GM13976 (cell line): ENCODE data around the gene RPL35A.
"Not testable (repeated sequence)": the region's sequence is repeated elsewhere in the genome, so short reads cannot be mapped to it uniquely, and the experiment has no call there.

Experiments
- DNase-seq: peaks from one replicate; pipeline ENCODE4 v3.0.0; 2012; ENCODE audit warnings: low spot score
- CTCF ChIP-seq: IDR thresholded peaks from 2 replicates; pipeline ENCODE4 v1.5.1; 2012; ENCODE audit warnings: borderline replicate concordance, mild to moderate bottlenecking; ENCODE audit not compliant: insufficient read depth; ENCODE audit errors: extremely low read depth, missing control alignments, control extremely low read depth
- in situ Hi-C: fragments of 300-500 bp; cut with MboI; formaldehyde crosslinking; loops from one replicate; pipeline ENCODE4 v1.12.0; 2022; ENCODE audit warnings: low sequenced_read_pairs, mixed read lengths, inconsistent platforms; ENCODE audit not compliant: unreplicated experiment

Gene RPL35A

GRCh38 chr3:197908957-197909701 is 40.9 kb upstream of the RPL35A start:
- TF ChIP-seq CTCF = no peak
- DNase-seq = no peak
- in situ Hi-C loops = no loop called here

DNA sequence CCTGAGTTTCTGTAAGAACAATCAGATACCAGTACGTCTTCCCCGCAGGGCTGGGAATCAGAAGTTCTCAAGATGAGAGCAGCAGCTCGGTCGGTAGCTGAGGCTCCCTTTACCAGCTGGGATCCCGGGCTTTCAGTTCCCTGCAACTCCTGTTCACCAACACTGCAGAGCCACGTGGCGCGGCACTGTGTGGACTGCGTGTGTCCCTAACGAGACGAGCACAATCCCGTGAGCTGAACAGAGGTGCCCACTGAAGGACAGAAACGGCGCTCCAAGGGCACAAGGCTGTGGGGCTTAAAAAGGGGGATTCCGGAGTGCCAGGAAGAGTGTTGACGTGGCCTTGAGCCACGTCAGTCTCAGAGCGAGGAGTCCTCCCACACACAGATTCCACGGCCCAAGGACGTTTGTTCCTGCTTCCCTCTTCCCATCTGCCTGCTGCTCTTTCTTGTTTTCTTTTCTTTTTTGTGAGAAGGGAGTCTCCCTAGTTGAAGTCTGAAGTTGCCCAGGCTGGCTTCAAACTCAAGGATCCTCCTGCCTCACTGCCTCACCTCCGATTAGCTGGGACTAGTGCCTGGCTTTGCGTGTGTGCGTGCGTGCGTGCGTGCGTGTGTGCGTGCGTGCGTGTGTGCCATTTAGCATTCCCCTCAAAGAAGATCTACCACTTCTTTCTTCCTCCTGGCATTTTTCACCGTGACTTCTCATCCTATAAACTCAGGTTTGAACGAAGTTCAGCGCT is 37.1 kb upstream of the RPL35A start:
- no peak for DNase-seq
- no peak for TF ChIP-seq CTCF
- in situ Hi-C loops = no loop called here

DNA sequence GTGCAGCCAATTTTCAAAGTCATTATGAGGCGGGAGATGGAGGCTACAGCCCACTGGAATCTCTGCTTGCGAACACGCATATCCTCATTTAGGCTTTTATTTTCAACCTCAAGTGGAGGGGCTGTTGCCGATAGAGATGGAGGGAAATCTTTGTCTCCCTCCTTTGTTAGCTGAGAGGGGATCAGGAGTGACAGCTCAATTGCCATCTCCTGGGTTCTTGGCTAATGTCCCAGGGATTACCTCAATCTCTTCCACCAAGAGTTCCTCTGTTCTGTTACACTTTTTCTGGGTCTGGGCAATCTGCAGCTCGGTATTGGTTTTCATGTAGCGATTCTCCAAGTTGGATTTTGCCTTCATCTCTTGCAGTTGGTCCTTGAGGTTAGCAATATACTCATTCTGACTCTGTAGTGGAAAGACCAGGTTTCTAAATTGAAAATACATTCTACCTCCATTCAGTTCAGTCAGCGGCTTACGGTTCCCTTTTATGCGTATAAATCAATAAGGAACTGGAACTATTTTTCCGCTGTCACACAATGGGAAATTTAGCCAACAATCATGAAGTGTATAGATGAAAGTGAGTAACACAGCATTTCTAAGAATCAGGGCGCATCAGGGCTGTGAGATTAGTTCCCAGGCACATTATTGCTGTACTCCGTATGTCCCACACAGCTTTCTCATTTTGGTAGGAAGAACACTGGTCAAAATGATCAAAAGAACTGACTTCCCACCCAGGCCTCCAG is 36.2 kb upstream of the RPL35A start:
- in situ Hi-C loops = no loop called here
- TF ChIP-seq CTCF = no peak
- no peak for DNase-seq

DNA sequence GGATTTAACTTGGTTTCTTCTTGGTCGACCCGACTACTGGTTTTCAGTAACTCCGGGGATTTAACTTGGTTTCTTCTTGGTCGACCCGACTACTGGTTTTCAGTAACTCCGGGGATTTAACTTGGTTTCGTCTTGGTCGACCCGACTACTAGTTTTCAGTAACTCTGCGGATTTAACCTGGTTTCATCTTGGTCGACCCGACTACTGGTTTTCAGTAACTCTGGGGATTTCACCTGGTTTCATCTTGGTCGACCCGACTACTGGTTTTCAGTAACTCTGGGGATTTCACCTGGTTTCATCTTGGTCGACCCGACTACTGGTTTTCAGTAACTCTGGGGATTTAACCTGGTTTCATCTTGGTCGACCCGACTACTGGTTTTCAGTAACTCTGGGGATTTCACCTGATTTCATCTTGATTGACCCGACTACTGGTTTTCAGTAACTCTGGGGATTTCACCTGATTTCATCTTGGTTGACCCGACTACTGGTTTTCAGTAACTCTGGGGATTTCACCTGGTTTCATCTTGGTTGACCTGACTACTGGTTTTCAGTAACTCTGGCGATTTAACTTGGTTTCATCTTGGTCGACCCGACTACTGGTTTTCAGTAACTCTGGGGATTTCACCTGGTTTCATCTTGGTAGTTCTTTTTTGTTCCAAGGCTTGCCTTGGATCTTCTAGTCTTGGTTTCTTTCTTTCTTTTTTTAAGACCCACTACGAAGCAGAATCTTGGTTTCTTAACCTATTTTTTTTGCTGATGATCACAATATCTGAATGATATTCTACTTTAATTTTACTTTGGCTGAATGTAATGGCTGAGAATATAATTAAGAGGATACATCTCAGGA is 28.3 kb upstream of the RPL35A start:
- DNase-seq, in situ Hi-C loops: not testable (repeated sequence)

DNA sequence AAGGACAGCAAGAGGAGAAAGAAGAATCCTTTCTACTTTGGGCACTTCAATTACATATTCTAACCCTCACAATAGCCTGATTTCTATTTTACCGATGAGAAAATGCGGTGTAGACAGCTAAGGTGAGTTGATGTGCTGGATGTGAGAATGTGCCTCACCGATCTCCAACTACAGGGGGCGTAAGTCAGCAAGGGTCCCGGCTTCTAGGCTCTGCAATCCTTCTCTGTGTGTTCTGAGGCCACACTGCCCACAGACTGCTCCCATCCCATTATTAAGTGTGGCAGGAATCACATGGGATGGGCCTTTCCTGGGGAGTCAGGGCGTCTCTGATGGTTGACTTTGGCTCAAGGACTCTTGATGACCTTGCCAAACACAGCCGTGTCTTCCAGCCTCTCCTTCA is 23.6 kb upstream of the RPL35A start:
- no peak for DNase-seq
- no peak for TF ChIP-seq CTCF
- in situ Hi-C loops = no loop called here

DNA sequence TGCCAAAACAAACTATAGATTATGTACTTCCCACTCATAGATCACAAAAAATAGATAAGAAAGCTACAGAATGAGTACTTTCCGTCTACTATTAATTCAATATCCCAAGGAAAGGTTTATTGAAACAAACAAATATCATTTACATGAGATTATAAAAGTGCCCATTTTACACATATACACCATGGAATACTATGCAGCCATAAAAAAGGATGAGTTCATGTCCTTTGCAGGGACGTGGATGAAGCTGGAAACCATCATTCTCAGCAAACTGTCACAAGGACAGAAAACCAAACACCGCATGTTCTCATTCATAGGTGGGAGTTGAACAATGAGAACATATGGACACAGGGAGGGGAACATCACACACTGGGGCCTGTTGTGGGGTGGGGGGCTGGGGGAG is 22.4 kb upstream of the RPL35A start:
- in situ Hi-C loops = not testable (repeated sequence)

DNA sequence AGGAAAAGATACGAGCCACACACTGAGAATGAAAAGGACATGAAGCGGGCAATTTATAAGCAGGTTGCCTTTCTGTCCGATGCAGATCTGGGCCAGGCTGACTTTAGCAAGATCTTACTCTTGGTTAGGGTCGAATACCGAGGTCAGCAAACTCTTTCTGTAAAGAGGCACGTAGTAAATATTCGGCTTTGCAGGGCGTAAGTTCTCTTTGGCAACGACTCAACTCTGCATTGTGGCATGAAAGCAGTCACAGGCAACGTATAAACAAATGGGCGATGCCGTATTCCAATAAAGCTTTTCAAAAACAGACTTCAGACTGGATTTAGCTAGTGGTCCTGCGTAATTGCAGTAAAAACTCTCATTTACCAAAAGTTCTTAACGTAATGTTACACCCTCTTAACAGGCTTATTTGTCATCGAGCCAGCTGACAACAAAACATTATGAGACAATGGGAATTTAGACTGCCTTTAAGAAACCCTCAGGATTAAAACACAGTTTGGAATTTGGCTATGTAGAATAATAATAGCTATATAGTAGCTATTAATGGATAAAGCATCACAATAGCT is 13.1 kb upstream of the RPL35A start:
- in situ Hi-C loops = no loop called here
- DNase-seq = no peak
- no peak for TF ChIP-seq CTCF

More for the DNA sequence above, 22.4 kb upstream of the RPL35A start:
- DNase-seq = not testable (repeated sequence)
